ENCODE results near the gene OR52W1. TPM values are rescaled to one million over a fixed set of nuclear protein-coding genes. Genes with fewer than 3 reads are reported as not detected.

OR52W1 gene, protein sequence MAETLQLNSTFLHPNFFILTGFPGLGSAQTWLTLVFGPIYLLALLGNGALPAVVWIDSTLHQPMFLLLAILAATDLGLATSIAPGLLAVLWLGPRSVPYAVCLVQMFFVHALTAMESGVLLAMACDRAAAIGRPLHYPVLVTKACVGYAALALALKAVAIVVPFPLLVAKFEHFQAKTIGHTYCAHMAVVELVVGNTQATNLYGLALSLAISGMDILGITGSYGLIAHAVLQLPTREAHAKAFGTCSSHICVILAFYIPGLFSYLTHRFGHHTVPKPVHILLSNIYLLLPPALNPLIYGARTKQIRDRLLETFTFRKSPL
- not detected in 2 replicates for total RNA-seq

DNA sequence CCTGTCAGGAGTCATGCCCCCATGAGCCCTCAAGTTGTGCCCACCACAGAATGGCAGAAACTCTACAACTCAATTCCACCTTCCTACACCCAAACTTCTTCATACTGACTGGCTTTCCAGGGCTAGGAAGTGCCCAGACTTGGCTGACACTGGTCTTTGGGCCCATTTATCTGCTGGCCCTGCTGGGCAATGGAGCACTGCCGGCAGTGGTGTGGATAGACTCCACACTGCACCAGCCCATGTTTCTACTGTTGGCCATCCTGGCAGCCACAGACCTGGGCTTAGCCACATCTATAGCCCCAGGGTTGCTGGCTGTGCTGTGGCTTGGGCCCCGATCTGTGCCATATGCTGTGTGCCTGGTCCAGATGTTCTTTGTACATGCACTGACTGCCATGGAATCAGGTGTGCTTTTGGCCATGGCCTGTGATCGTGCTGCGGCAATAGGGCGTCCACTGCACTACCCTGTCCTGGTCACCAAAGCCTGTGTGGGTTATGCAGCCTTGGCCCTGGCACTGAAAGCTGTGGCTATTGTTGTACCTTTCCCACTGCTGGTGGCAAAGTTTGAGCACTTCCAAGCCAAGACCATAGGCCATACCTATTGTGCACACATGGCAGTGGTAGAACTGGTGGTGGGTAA, at the start of gene OR52W1:
Gene OR52W1 (plus strand): TSS at position 51 of the 637 bp plus-strand sequence. CDS start 0 bp downstream, at position 51.
- no peak for DNase-seq

GRCh38 chr11:6151117-6151516, 47.9 kb upstream of the OR52W1 start:
- DNase-seq: no peak

GRCh38 chr11:6152126-6152525, 46.9 kb upstream of the OR52W1 start:
- no peak for DNase-seq

GRCh38 chr11:6156628-6157359, 42.2 kb upstream of the OR52W1 start:
- DNase-seq: no peak

GRCh38 chr11:6170226-6170625, 28.8 kb upstream of the OR52W1 start, which contains the start of gene OR52B2:
Gene OR52B2 (minus strand): TSS chr11:6170326. CDS start chr11:6170326, 0 bp downstream.
- DNase-seq: no peak

- no peak for DNase-seq
Observed at GRCh38 chr11:6175440-6175839, 23.6 kb upstream of the OR52W1 start.

- no peak for DNase-seq
Observed at GRCh38 chr11:6191742-6192141, 7.3 kb upstream of the OR52W1 start.

GRCh38 chr11:6194065-6194581, 4.9 kb upstream of the OR52W1 start:
- no peak for DNase-seq

GRCh38 chr11:6196396-6196795, 2.6 kb upstream of the OR52W1 start:
- no peak for DNase-seq

- DNase-seq: no peak
Observed at GRCh38 chr11:6197466-6198200, 1.4 kb upstream of the OR52W1 start.

- DNase-seq: no peak
Observed at GRCh38 chr11:6200975-6201374, 2.0 kb downstream of the OR52W1 start.

- DNase-seq: no peak
Observed at GRCh38 chr11:6201481-6201880, 2.5 kb downstream of the OR52W1 start.

GRCh38 chr11:6202041-6202440, 3.0 kb downstream of the OR52W1 start:
- DNase-seq: no peak

DNA sequence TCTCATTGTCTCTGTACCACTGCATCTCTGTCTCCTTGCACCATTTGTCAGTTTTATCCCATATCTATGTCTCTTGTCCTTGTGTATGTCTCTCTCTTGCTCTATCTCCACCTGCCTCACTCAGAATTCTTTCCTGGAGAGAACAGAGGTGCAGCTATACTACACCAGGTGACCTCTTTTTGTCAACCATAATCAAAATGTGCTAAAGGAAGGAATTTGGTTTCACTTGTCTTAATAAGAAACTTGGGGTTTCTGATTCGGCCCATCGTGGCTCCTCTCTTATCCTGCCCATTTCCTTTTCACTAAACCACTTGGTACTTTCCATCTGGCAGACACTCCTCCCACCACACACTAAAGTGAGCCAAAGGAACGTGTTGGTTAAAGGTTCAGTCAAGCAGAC, 4.3 kb downstream of the OR52W1 start:
- DNase-seq: no peak

DNA sequence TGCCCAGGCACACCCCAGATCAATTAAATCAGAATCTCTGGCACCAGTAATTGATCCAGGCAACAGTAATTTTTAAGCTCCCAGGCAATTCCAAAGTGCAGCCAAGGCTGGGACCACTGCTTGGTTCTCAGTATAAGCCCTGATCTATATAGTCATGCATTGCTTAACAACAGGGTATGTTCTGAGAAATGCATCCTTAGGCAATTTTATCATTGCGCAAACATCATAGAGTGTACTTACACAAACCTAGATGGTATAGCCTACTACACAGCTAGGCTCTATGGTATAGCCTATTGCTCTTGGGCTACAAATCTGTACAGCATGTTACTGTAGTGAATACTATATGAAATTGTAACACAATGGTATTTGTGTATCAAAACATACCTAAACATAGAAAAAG, 5.7 kb downstream of the OR52W1 start:
- DNase-seq: no peak

DNA sequence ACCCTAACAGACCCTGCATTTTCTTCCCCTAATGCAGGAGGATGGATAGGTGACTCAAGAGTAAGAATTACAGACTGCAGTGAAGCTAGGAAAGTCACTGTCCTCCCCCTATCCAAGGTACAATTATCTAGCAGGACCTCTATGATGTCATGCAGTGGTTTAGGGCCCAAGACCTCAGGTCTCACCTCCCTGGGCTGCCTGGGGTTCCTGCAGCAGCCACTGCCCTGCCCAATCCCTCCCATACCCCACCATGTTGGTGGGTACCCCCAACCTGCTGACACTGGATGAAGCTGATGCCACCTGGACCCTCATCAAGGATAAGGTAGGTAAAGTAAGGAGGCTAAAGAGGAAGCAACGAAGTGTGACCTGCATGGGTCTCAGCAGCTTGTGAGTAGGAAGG, 6.3 kb downstream of the OR52W1 start, which contains the start of gene C11orf42:
Gene C11orf42 (plus strand): TSS at position 192 of the 400 bp plus-strand sequence. CDS start 59 bp downstream, at position 251.
- DNase-seq: no peak

DNA sequence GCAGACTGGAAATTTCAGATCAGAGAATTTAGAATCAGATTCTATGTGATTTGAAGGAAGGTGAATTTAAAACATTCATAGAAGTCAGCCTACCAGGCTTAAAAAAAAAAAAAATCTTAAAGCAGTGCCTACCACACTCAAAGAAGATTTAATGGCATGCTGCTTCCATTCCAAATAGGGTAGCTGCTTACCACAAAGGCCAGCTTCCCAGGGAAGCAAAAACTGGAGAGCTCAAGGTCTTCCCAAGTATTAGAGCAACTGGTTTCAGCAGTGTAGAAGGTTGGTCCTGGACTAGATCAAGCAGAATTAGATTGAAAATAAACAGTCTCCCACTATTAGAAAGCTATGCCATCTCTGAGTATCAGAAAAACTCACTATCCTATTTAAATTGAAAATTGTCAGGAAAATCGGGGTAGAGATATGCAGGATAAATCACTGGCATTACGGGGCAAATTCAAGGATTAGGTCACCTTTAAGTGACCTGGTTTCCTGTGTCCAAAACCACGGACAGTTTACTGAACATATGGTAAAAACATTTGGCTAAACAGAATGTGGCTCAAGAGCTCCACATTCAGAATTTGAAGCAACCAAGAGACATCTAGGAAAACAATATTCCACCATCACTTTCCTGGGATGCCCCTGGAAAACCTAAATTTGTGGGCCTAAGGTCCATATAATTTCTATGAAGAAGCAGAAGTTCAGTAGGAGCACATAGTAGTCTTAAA, 7.6 kb downstream of the OR52W1 start:
- DNase-seq: no peak

GRCh38 chr11:6209801-6210200, 10.8 kb downstream of the OR52W1 start:
- no peak for DNase-seq

DNA sequence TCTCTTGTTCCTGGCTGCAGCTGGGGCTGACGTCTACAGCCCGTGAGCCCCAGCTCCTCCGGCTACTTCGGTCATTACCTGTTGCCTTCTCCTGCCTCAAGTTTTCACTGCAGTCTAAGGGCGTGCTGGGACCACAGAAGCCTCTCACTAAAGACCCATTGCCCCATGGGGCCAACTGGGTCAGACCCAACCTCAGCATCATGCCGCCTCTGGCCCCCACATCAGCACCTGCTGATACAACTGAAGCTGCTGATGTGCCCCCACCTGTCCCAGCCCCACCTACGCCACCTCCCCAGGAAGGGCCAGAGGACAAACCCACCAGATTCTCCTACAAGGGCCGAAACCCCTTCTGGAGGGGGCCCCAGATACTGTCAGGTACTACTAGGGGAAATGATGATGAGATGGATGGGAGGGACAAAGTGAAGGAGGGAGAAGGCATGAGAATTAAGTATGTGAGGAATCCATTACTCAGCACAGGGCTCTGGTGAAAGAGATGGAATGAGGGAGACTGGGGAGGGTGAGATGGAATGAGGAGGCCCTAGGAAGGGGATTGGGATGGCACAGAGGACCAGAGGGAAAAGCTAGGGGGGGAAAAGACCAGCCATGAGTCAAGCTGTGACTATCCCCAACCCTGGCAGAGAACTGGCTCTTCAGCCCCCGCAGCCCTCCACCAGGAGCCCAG, 11.4 kb downstream of the OR52W1 start:
- no peak for DNase-seq

- DNase-seq: no peak
Observed at GRCh38 chr11:6214530-6214929, 15.5 kb downstream of the OR52W1 start.

GRCh38 chr11:6216501-6216900, 17.5 kb downstream of the OR52W1 start:
- no peak for DNase-seq
